ENCODE measurements around the gene TLE1. TPM values are rescaled to one million over a fixed set of nuclear protein-coding genes. Genes with fewer than 3 reads are reported as not detected.

Gene TLE1
- total and polyA plus RNA-seq, 2 of the 4 experiments (the other 2 are of a cell fraction) = 36.0 to 51.0 TPM

GRCh38 chr9:81548911-81549310 lies 140.4 kb downstream of the TLE1 start:
- H3K9me1 ChIP-seq (ENCODE audit: insufficient read depth, low read length) = no peaks in the 10 kb centered on the region
- no peak overlapping the region for H2BK120ac ChIP-seq (ENCODE audit: low read depth, low read length)
- WGBS, 2 experiments (ENCODE audit: extremely low coverage in 2 of 2, insufficient read length in 1 of 2) = no CpG with 5 or more reads among the region's 2 CpGs
- H3K56ac ChIP-seq (ENCODE audit: extremely low read depth, insufficient read depth, low read length) = no peak overlapping the region
- H3K4ac ChIP-seq (ENCODE audit: low read depth, low read length) = no peak overlapping the region
- no peak for TF ChIP-seq FOS (IDR thresholded peaks at IDR 0.05; ENCODE audit: low read depth, low read length)
- TF ChIP-seq NFE2L2 (IDR thresholded peaks at IDR 0.05; ENCODE audit: low read depth, low read length) = no peak
- no peak for TF ChIP-seq CTCF (conservative IDR thresholded peaks at IDR 0.05; ENCODE audit: low read depth, low read length)
- TF ChIP-seq RCOR1 (IDR thresholded peaks at IDR 0.05; ENCODE audit: insufficient replicate concordance, low read length) = no peak
- no peak for TF ChIP-seq CHD1 (IDR thresholded peaks at IDR 0.05; ENCODE audit: low read depth, low read length)
- TF ChIP-seq CEBPB (IDR thresholded peaks at IDR 0.05; ENCODE audit: low read depth, low read length) = no peak
- no peak for TF ChIP-seq USF2 (IDR thresholded peaks at IDR 0.05; ENCODE audit: low read depth, low read length)
- no peak for TF ChIP-seq POLR2A (IDR thresholded peaks at IDR 0.05; ENCODE audit: low read depth, low read length)
- TF ChIP-seq BHLHE40 (IDR thresholded peaks at IDR 0.05; ENCODE audit: low read depth, low read length) = no peak
- no peak for TF ChIP-seq SMC3 (IDR thresholded peaks at IDR 0.05; ENCODE audit: low read depth, low read length)
- TF ChIP-seq ELK1 (IDR thresholded peaks at IDR 0.05; ENCODE audit: borderline replicate concordance, low read depth, low read length) = no peak
- no peak for TF ChIP-seq MXI1 (IDR thresholded peaks at IDR 0.05; ENCODE audit: borderline replicate concordance, low read depth, low read length)
- H2BK15ac ChIP-seq (ENCODE audit: low read depth, low read length) = no peak overlapping the region
- no peaks in the 10 kb centered on the region for H3K27me3 ChIP-seq (ENCODE audit: control insufficient read depth, insufficient read depth, low read length)
- H4K5ac ChIP-seq (ENCODE audit: low read depth, low read length) = no peak overlapping the region
- H3K23ac ChIP-seq (ENCODE audit: low read depth, low read length) = no peak overlapping the region
- ATAC-seq (ENCODE audit: low read depth) = no peak
- no peak overlapping the region for H2AK5ac ChIP-seq (ENCODE audit: low read depth, low read length)
- H2AFZ ChIP-seq (replicated peaks; ENCODE audit: low read length, poor library complexity) = no peak overlapping the region
- no peak overlapping the region for H4K8ac ChIP-seq (ENCODE audit: low read depth in 2 of 2, low read length in 2 of 2)
- no peaks in the 10 kb centered on the region for H3K79me1 ChIP-seq (ENCODE audit: low read depth in 1 of 2, low read length in 2 of 2)
- no peaks in the 10 kb centered on the region for H3K36me3 ChIP-seq (ENCODE audit: control insufficient read depth, insufficient read depth, low read length)
- DNase-seq = no peak
- intact Hi-C loops (cut with micrococcal nuclease) (no loop called here), dilution Hi-C loops (cut with HindIII; ENCODE audit: low sequenced_read_pairs, unreplicated experiment) (no loop called here), in situ Hi-C loops (cut with MboI; ENCODE audit: low sequenced_read_pairs) (loop anchor here (25.0 kb wide), 1 partner anchor 1063 kb away; no protein-coding TSS in a partner anchor)
- H4K91ac ChIP-seq (ENCODE audit: insufficient read depth, low read depth, low read length) = no peak overlapping the region
- no peak overlapping the region for H3K4me2 ChIP-seq (ENCODE audit: low read depth, low read length)
- H3K4me3 ChIP-seq (ENCODE audit: insufficient read depth, low read depth, low read length) = no peak overlapping the region
- no peak overlapping the region for H2AK9ac ChIP-seq (replicated peaks; ENCODE audit: low read depth, low read length, poor library complexity)
- H3K18ac ChIP-seq (ENCODE audit: low read depth, low read length) = no peak overlapping the region
- POLR2A ChIA-PET (ENCODE audit: unreplicated experiment) = no interaction called here
- no peaks in the 10 kb centered on the region for H3K4me1 ChIP-seq (ENCODE audit: control insufficient read depth, insufficient read depth, low read length)
- no peak overlapping the region for H3K14ac ChIP-seq (replicated peaks; ENCODE audit: low read depth, low read length)
- no TSS peak for BruUV-seq (replicated peaks)
- H4K20me1 ChIP-seq (ENCODE audit: insufficient read depth, low read length) = no peaks in the 10 kb centered on the region
- no peak overlapping the region for H3K27ac ChIP-seq (ENCODE audit: insufficient read depth, low read length)
- H3K9ac ChIP-seq (ENCODE audit: low read depth, low read length) = no peak overlapping the region
- H3K9me3 ChIP-seq (ENCODE audit: control insufficient read depth, insufficient read depth, low read length) = no peaks in the 10 kb centered on the region
- no peak overlapping the region for H2BK5ac ChIP-seq (ENCODE audit: low read depth, low read length, poor library complexity, severe bottlenecking)
- no peak overlapping the region for H2BK20ac ChIP-seq (ENCODE audit: low read depth, low read length)
- CTCF ChIA-PET = no interaction called here

Data from IMR-90 (cell line).